RPMI8226 (cell line): ENCODE measurements around the gene WDR91.

Source experiments
- DNase-seq: peaks from one replicate; pipeline ENCODE4 v3.0.0-alpha.2; 2015

The WDR91 gene

GRCh38 chr7:135159359-135160085, 51.8 kb downstream of the WDR91 start:
- no peak for DNase-seq

DNA sequence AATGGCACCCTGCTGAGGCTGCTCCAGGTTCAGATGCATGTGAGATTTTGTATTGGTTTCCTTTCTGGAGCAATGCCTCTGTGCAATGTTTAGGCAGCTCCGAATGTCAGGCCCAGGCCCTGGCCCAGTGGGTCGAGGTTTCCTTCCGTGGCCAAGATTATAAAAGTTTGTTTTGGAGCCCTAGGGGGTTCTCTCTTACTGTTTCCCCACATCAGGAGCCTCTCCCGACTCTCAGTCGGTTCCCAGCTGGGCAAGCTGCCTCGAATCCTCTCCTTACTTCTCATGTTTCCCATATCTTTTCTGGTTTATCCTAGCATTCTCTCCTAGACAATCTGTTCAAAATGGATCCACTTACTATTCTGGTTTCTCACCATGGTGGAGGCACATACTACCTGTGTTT, 52.5 kb downstream of the WDR91 start:
- DNase-seq, result no peak

DNA sequence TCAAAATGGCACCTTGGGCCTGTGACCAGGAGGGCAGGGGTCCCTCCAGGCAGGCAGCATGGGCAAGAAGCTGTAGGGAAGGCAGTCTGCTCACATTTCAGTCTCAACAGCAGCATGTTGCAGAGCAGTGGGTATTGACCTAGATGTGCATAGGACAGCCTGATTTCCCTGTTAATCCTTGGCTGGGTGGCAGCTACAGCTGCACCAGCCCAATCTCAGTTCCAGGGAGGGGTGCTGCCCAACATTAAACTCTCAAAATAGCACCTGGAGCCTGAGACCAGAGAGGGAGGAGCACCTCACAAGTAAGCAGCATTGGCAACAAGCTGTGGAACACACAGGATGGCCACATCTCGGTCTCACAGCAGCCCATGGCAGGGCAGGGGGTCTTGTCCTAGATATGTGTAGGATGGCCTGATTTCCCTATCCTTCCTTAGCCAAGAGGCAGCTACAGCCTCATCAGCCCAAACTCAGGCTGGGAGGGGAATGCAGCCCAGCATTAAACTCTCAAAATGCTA, 53.1 kb downstream of the WDR91 start:
- no peak for DNase-seq

DNA sequence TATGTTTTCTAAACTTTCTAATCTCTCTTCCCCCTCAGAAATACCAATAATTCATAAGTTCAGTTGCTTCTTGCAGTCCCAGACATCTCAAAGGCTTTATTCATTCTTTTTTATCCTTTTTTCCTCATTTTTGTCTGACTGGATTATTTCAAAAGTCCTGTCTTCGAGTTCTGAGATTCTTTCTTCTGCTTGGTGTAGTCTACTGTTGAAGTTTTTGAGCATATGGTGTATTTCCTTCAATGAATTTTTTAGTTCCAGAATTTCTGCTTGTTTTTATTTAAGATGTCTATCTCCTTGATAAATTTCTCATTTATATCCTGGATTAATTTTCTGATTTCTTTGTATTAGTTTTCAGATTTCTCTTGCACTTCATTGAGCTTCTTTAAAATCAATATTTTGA, 55.0 kb downstream of the WDR91 start:
- DNase-seq, result no peak

- DNase-seq, result no peak
Observed at GRCh38 chr7:135154734-135155133, 56.6 kb downstream of the WDR91 start.

DNA sequence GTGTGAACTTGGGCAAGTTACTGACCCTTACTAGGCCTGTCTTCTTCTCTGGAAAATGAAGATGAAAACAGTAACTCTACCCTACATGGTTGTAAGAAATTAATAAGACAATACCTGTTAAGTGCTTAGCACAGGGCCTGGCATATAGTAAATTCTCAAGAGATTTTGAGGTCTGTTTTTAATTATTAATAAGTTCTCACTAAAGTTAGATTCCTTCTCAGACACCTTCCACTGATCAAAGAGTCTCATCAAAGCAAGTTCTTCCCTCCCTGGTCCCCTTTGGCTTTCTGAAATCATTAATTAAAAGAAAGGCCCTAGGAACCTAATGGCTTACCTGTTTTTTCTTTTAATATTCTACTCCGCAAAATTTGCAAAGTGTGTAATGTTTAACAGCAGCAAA, 58.9 kb downstream of the WDR91 start:
- no peak for DNase-seq

- DNase-seq, result no peak
Observed at GRCh38 chr7:135151533-135151932, 59.8 kb downstream of the WDR91 start.

GRCh38 chr7:135151132-135151531, 60.2 kb downstream of the WDR91 start:
- no peak for DNase-seq

DNA sequence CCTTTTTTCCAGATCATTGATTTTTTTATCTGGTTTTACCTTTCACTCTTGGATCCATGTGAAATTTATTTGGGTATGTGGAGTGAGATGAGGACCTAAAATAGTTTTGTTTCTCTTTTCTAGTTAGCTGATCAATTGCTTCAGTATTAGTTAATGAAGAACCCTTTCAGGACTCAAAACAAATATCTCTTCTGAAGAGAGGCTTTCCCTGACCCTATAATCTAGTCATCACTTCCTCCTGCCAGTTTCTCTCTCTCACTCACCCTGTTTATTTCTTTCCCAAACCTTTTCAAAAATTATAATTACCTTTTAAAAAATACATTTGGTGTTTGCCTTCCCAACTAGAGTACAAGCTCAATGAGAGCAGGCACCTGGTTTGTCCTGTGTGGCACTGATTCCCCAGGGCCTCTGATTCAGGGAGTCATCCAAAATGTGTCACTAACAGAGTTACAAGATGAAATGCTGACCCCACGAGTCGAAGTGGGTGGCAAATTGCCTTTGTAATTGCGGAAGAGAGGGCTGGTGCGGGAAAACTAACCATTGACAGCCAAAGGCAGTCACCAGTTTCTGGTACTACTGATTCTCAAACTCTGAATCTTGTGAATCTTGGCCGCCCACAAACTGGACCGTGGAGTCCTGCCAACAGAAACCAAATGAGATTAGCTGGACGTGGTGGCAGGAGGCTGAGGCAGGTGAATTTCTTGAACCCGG, 61.1 kb downstream of the WDR91 start:
- DNase-seq, result no peak

GRCh38 chr7:135147899-135148721, 63.2 kb downstream of the WDR91 start, which contains the start of gene TMEM140:
Gene TMEM140 (plus strand): TSS chr7:135148072. CDS start chr7:135164442, 16,370 bp downstream.
- peak; percentile 88 for DNase-seq

DNA sequence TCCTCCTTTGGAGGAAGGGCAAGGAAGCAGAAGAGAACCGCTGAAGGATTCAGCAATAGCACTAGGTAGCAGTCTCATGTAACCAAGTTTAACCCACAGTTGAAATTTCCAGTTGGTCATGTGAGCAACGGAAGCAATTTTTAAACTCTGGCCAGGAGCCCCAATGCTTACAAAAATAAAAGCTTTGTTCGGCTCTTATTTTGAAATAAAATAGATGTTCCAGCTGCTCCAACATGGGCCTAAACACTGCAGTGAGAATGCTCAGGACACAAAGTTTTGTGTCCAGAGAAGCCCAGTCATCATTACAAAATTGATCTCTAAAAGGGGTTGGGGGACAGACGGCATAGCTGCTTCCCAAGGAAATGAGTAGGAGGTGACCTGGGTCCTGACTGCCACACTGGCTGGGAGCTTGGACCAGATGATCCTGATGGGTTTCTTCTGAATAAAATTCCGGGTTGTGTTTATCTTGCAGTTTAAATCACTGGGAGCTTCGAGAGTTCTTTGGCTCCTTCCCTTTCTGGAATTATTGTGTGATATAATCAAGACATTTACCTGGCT, 63.9 kb downstream of the WDR91 start:
- peak; percentile 61 for DNase-seq

GRCh38 chr7:135143885-135144668, 67.2 kb downstream of the WDR91 start:
- DNase-seq, result no peak
